Transverse colon (tissue), 4 donors: ENCODE data around the gene MRPL10.

Source experiments
- CTCF ChIP-seq, 5 experiments: fragments of 200-600 bp in 3 of 5; fragments of 450-650 bp in 2 of 5; sonication (generic) in 3 of 5; IDR thresholded peaks; 1 replicate in 2 of 5; 2 replicates in 3 of 5; pipeline ENCODE4 v1.5.1; 2016 to 2017; ENCODE audit warnings: antibody characterized with exemption in 5 of 5, inconsistent platforms in 3 of 5, mild to moderate bottlenecking in 2 of 5, moderate library complexity in 1 of 5
- EP300 ChIP-seq: sonication (generic); formaldehyde crosslinking; IDR thresholded peaks from one replicate; pipeline ENCODE4 v1.6.1; 2017; ENCODE audit warnings: antibody characterized with exemption, low read depth
- POLR2AphosphoS5 ChIP-seq, 3 donors: sonication (generic); formaldehyde crosslinking; IDR thresholded peaks; one replicate each; pipeline ENCODE4 v1.6.1; 2016; ENCODE audit warnings: antibody characterized with exemption in 3 of 3

- TF ChIP-seq CTCF (IDR thresholded peaks at IDR 0.05), result no peak
- no peak for TF ChIP-seq POLR2AphosphoS5 (IDR thresholded peaks at IDR 0.05)
- no peak for TF ChIP-seq EP300
Measured at GRCh38 chr17:47803201-47803600, 28.1 kb downstream of the MRPL10 start.
